HCEC 1CT (cell line): ENCODE results near the gene ANKRD24.
"Not testable (repeated sequence)": the region's sequence is repeated elsewhere in the genome, so short reads cannot be mapped to it uniquely, and the experiment has no call there.

Experiments used
- DNase-seq: peaks from one replicate; pipeline ENCODE4 v3.0.0-alpha.2; 2017

ANKRD24 gene

DNA sequence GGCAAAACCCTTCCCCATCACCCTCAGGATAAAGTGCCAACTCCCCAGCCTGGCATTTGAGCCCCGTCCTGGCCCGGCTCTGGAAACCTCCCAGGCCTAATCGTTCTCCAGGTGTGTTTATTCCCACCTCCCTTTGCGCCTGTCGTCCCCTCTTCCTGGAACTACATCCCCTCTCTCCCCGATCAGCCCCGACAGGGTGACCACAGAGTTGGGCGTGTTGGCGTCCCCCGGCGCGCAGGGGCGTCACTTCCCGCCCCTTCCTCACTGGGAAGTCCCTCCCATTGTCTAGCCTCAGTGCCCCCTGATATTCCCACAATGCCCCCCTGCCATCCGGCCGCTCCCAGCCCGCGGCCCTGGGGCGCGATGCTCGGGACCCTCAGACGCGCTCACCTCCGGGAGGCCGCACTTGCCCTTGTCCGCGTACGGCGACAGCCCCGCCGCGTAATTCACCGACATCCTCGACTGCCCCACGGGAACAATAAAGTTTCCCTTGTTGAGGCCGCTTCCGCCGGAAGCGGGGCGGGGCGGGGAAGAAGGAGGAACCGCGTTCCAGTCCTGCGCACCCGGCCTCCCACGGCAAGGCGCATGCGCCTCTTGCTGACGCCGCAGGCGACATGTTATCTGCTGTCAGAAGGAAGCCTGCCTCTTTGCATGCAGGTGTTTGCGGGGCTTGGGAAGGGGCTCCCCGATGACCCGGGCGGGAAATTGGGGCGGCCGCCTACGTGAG, at the start of gene ANKRD24, which contains the start of gene SIRT6:
Gene ANKRD24, plus strand, starts transcription at position 606 of the 727 bp plus-strand sequence. CDS start 3,737 bp downstream, outside the sequence.
Gene SIRT6, minus strand, starts transcription at position 480 of the 727 bp plus-strand sequence. Its CDS starts 24 bp downstream, at position 456.
- DNase-seq, result peak; percentile 92

DNA sequence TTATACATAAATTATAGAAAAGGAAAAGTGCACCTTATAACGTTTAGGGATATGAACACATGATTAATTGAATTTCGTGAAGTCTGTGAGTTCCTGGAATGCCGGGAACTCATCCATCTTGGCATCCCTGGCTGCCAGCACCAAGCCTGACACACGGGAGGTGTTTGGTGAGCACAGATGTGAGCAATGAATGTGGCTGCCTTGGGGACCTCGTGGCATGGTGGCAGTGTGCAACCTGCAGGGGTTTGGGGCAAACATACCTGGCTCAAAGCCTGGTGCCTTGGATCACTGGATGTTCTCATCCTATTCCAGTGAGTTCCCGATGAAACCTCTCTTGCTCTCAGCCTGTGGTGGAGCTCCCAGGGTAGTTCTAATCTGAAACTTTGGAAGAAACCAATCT, 48.1 kb upstream of the ANKRD24 start:
- DNase-seq, result no peak

DNA sequence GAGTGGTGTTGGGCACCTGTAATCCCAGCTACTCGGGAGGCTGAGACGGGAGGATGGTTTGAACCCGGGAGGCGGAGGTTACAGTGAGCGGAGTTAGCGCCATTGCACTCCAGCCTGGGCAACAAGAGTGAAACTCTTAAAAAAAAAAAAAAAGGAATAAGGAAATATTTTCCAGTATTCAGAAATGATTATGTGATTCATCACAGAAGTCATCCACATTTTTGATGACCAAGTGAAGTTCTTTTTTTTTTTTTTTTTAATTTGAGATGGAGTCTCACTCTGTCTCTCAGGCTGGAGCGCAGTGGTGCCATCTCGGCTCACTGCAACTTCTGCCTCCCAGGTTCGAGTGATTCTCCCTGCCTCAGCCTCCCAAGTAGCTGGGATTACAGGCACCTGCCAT, 47.1 kb upstream of the ANKRD24 start:
- not testable (repeated sequence) for DNase-seq

DNA sequence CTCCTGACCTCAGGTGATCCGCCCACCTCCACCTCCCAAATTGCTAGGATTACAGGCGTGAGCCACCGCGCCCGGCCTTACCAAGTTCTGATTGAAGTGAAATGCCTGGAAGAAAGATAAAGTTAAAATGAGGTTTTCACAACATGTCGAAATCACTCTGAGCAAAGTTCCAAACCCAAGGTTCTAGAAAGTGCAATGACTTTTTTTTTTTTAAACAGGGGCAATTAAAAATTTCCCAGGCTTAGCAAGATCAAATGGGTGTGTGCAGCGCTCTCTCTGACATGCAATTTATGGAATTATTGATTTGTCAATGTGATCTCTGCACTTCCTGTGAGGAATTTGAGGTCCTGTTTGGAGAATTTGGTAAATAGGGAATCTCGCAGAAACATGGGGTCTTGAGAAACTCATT, 45.8 kb upstream of the ANKRD24 start:
- no peak for DNase-seq

DNA sequence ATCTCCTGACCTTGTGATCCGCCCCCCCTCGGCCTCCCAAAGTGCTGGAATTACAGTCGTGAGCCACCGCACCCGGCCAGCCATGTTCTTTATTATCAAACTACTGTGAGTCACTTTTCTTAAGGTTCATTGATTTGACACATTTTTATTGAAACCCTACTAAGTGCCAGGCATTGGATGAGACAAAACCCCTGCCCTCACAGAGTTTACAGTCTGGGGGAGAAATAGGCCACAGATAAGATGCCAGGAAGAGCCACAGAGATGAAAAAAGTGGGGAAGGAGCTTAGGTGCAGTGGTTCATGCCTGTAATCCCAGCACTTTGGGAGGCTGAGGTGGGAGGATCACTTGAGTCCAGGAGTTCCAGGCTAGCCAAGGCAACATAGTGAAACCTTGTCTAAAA, 44.0 kb upstream of the ANKRD24 start:
- no peak for DNase-seq

DNA sequence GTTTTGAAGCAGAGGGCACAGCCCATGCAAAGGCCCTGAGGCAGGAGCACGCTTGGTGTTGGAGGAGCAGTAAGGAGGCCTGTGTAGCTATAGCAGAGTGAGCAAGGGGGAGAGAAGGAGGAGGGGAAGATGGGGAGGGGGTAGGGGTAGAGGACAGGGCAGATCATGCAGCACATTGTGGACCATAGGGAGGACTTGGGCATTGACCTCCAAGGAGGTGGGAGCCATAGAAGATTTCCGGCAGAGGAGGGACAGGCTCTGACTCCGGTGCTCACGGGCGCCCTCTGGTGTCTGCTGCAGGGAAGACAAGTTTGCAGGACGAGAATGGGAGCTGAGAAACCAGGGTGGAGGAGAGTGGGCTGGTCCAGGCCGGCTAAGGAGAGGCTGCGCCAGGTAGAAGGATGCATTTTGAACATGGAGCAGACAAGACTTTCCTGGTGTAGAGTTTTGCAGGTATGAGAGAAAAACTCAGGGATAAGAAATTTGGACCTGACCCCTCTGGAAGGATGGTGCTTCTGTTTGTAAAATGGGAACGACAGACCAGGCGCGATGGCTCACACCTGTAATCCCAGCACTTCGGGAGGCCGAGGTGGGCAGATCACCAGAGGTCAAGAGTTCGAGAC, 42.8 kb upstream of the ANKRD24 start:
- DNase-seq, result peak; percentile 51

DNA sequence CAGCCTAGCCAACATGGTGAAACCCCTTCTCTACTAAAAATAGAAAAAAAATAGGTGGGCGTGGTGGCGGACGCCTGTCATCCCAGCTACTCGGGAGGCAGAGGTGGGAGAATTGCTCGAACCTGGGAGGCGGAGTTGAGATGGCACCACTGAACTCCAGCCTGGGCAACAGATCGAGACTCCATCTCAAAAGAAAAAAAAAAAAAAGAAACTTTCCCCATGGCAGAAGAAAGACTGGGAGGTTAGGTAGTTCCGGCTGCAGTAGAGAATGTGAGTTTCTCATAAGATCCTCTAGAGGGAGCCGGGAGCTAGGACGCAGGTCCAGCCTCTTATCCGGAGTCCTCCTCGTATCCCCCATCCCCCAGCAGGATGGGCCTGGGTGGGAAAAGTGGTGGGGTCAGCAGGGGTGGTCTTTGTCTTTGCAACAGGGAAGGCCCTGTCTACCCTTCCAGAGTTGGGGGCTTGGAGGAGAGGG, 42.2 kb upstream of the ANKRD24 start:
- DNase-seq, result peak; percentile 77

DNA sequence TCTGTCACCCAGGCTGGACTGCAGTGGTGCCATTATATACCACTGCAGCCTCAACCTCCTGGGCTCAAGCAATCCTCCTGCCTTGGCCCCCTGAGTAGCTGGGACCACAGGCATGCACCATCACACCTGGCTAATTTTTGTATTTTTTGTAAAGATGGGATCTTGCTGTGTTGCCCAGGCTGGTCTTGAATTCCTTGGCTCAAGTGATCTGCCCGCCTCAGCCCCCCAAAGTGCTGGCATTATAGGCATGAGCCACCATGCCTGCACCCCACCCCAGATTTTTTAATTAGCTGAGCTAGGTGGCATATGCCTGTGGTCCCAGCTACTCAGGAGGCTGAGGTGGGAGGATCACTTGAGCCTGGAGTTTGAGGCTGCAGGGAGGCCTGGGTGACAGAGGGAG, 39.6 kb upstream of the ANKRD24 start:
- DNase-seq, result not testable (repeated sequence)

DNA sequence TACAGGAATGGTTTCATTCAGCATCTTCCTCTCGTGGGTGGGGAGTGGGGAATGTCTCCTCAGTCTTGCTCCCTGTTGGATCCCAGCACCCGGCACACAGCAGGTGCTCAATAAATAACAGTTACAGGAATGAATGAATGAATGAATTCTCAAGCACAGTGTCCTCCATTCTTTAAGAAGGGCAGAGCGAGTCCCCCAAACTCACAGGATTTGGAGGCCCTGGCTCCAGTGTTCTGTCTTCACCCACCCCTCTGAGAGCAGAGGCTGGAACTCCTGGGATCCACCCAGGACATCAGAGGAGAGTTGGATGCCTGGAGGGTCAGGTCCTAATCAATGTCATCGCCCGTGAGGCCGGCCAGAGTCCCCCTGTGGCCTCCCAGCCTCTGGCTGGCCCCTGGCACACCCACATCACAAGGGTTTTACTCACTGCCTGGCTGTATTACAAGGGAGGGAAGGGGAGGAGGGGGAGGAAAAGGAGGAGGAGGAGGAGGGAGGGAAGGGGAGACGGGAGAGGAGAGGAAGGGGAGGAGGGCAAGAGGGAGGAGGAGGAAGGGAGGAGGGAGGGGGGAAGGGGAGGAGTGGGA, 37.7 kb upstream of the ANKRD24 start:
- DNase-seq, result peak; percentile 84

DNA sequence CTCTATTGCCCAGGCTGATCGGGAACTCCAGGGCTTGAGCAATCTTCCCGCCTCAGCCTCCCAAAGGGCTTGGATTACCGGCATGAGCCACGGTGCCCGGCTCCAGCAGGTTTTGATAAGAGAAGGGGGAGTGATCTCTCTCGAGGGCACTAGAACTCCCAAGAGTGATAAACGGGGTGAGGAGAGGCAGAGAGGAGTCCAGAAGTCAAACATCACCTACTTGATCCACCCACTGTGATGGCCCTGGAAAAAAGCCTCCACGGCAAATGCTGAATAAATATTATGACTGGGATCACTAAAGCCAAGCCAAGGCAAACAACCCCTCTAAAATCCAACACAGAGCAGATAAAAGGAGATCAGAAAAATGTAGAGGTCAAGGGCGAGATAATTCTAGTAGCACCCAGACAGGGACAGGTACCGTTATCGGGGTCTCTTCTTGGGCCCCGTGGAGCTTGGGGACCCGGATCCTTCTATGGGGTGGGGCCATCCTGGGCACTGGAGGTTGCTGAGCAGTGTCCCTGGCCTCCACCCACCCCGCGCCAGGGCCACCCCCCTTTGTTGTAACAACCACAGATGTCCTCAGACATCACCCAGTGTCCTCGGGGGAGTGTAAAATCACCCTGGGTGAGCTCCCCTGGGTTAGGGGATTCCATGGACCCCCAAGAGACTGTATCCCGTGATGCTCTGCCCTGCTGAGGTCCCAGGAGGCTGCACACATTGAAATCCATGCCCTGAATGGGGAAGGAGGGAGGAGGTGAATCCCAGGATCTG, 32.8 kb upstream of the ANKRD24 start:
- no peak for DNase-seq

DNA sequence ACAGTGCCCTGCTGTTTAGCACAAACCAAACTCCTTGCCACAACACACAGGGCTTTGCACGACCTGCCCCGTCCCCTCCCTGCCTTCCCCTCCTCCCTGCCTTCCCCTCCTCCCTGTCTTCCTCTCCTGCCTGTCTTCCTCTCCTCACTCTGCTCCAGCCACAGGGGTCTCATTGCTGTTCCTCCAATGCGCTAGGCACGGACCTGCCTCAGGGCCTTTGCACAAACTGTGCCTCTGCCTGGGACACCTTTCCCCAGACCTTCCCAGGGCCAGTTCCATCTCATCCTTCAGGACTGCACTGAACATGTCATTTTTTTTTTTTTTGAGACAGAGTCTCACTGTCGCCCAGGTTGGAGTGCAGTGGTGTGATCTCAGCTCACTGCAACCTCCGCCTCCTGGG, 30.9 kb upstream of the ANKRD24 start:
- DNase-seq, result no peak

DNA sequence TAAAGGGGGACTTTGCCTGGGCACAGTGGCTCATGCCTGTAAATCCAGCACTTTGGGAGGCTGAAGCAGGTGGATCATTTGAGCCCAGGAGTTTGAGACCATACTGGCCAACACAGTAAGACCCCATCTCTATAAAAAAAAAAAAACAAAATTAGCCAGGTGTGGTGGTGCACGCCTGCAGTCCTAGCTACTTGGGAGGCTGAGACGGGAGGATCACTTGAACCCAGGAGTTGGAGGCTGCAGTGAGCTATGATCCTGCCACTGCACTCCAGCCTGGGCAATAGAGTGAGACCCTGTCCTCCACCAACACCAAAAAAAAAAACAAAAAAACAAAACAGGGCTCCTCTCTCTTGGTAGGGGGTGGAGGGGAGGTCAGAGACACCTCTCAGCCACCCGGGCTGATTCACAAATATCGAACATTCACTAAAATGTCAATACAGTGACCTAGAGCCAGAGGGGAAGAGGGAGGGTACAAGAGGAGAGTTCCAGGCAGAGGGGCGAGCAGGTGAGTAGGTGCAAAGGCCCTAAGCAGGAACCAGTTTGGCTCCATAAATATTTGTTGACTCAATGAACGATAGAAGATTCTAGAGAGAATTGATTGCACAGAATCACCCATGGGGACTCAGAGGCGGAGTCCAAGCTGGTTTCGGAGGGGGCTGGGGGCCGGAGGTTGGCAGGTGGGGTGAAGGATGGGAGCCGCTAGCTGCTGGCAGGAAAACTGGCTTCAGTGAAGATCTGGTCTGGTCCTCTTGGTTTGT, 30.1 kb upstream of the ANKRD24 start:
- DNase-seq, result no peak

DNA sequence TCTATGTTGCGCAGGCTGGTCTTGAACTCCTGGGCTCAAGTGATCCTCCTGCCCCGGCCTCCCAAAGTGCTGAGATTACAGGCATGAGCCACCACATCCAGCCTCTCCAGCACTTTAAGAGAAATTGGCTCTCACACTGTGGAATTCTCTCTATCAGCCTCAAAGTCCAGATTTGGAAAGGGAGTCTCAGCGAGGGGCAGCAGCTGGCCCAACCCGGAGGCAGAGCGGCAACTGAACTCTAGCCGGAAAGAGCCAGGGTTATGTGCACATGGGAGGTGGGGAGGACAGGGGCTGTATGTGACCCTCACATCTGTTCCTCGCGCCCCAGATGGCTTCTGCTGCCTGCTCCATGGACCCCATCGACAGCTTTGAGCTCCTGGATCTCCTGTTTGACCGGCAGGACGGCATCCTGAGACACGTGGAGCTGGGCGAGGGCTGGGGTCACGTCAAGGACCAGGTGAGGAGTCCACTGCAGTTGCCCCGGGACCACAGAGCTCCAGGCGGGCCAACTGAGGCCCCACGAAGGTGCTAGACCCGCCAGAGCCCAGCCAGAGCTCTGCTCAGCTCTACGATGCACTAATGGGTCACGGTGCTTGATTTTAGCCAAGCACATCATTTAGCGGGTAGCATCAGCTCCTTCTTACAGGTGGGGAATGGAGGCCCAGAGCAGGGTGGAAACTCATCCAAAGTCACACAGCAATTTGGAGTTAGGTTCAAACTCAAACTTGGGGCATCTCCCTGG, 27.7 kb upstream of the ANKRD24 start:
- DNase-seq, result no peak

DNA sequence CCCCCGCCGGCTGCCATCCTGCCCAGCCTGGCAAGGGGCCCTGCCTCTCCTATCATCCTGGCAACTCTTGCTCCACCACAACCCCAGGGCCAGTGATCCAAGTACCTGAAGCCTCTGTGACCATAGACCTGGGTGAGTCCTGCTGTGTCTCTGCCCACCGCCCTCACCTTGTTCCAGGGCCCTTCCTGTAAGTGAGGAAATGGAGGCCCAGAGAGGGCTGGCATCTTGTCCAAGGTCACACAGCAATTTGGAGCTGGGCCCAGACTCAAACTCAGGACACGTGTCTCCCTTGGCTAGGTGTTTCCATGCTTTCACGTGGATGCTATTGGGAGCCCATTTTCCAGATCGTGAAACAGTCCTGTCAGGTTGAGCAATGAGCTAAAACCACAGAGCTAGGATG, 25.3 kb upstream of the ANKRD24 start:
- DNase-seq, result no peak

DNA sequence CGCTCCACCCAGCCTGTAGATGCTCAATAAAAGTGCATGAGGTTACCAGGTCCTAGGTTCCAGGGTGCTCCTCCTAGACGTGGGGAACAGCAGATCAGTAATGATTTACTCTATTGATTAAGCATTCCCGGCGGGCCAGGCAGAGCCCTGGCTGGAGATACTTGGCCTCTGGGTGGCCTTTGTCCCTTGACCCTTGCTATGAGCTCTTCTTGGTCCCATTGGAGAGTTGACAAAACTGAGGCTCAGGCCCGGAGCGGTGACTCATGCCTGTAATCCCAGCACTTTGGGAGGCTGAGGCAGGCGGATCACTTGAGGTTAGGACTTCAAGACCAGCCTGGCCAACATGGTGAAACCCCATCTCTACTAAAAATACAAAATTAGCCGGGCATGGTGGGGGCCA, 24.5 kb upstream of the ANKRD24 start:
- not testable (repeated sequence) for DNase-seq

DNA sequence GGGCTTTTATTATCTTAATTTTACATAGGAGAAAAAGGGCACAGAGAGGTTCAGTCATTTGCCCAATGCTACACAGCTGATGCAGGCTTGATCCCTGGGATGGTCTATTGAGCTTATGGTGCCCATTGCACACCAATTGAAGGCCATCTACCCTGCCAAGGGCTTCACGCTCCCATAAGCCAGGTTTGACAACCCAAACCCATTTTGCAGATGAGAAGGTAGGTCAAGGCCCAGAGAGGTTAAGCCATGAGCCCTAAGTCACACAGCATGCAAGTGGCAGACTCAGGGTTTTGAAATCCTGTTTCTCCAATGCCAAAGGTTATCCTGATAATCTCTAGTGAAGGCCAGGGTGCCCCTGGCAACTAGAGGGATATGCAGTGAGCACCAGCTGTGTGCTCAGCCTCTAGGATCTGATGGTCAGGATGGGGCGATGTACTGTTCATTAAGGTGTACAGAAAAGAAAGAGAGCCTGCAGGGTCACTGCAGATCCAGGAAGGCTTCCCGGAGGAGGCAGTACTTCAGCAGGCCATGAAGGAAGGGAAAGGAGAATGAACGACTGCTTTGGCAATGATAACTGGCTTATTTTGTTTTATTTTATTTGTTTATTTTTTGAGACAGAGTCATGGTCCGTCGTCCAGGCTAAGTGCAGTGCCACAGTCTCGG, 20.9 kb upstream of the ANKRD24 start:
- no peak for DNase-seq

DNA sequence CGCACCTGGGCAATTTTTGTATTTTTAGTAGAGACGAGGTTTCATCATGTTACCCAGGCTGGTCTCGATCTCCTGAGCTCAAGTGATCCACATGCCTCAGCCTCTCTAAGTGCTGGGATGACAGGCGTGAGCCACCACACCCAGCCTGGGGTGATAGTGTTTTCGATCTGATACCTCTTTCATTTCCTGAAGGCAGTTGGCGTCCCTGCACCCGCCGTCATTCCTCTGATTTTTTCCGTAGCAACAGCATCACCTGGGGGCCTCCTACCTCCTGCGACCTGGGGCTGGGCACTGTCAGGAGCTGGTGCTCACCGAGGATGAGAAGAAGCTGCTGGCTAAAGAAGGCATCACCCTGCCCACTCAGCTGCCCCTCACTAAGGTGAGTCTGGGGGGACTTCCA, 18.2 kb upstream of the ANKRD24 start:
- DNase-seq, result no peak

DNA sequence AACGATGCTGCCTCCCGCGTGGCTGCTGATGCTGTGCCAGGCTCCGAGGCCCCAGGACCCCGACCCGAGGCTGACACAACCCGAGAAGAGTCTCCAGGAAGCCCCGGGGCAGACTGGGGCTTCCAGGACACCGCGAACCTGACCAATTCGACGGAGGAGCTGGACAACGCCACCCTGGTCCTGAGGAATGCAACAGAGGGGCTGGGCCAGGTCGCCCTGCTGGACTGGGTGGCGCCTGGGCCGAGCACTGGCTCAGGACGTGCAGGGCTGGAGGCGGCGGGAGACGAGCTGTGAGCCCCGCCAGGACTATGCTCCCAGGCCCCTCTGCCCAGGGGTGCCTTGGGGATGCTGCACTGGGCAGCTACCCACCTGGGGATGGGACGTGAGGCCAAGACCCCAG, 10.8 kb upstream of the ANKRD24 start:
- no peak for DNase-seq

DNA sequence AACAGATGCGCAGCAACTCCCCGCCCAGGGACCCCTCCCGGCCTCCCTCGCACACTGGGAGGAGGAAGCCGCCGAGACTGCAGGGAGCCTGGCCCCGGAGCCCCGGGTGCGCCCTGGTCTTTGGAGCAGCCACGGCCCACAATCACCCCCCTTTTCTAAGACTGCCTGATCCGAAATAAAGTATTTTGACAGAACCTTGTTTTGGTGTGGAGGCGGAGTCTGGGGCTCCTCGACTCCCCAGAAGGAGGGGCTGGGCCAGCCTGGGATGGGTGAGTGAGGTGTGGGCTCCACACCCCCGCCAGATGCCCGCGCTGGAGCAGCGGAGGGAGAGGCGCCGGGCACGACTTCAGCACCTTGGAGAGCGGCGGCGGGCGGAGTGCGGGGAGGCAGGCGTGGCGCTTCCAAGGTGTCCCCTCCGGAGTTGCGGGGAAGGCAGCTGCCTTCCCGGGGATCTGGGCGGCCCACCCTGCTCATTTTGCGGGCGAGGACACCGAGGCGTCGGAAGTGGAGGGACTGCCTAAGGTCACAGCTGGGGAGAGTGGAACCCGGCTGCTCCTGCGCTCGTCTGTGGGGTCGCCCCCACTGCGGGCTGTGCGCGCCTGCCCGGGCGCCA, 9.5 kb upstream of the ANKRD24 start:
- no peak for DNase-seq

DNA sequence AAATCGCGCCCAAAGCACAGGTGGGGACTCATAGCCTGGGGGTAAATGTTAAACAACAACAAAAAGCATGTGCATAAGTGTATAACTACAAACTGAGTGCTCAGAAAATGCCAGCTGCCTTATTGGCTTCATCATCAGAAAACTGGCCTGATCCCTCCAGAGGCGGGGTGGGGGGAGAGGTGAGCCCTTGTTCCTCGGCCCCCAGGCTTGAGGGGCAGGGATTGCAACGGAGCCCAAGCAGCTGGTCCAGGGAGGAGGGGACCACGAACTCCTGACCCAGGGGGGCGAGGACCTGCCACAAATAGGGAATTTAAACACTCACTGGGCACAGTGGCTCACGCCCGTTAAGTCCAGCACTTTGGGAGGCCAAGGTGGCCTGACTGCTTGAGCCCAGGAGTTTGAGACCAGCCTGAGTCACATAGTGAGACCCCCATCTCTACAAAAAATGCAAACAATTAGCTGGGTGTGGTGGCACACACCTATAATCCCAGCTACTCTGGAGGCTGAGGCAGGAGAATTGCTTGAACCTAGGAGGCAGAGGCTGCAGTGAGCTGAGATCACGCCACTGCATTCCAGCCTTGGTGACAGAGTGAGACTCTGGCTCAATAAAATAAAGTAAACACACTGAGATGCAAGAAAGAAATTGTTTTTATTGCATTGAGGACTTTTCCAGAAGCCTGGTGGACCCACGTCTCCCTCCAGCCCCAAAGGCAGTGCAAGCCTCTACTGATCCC, 8.8 kb upstream of the ANKRD24 start:
- no peak for DNase-seq
